Measurements from ENCODE around the gene ANKLE1. TPM values are rescaled to one million over a fixed set of nuclear protein-coding genes. Genes with fewer than 3 reads are reported as not detected.
A peak's percentile ranks its signal among the peaks of the same experiment; 100 is the strongest.

Gene ANKLE1
- total RNA-seq, 1 experiment from 2014 or later: 16.5 TPM

DNA sequence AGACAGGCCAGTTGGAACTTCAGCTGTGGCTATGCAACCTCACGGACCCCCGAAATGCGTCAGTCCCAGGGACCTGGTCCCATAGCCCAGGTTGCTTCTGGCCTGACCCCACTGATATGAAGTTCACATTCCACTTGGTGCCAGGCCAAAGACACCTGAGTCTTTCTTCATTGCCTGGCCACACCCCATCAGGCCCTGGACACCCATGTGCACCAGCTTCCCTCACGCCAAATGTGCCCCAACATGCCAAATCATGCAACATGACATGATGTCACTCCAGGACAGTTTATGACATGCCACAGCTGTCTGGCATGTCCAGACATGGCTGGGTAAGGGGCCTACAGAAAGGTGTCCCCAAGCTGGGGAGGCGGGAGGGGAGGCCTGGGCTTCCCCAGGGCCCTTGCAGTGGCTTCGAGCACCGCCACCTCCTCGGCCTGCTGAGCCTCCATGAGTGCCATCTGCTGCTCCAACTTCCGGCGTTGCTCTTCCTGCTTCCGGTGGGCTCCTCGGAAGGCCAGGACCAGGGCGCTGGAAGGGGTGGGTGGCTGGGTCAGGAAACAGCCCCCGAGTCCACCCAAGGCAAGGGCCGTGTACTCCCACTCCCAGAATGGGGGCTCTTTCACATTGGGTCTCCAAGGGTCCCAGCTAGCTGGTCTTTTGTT lies 31.7 kb upstream of the ANKLE1 start:
- no peaks in the 10 kb centered on the region for H3K79me1 ChIP-seq (ENCODE audit: insufficient read depth, low read depth, low read length, poor library complexity, severe bottlenecking)
- no peak overlapping the region for H2AK5ac ChIP-seq (ENCODE audit: insufficient read length, low read length)
- peaks cover 4% of the 10 kb centered on the region; the same call in 1 of the 2 replicates for H3K4me1 ChIP-seq (ENCODE audit: insufficient read depth, low read length)
- H2BK15ac ChIP-seq (ENCODE audit: low read depth, low read length): no peak overlapping the region
- Mint-ChIP-seq H3K4me1 (peaks cover 24 to 34% of the 10 kb centered on the region in 2 experiments), H3K9me3 (peaks cover 0 to 3% of the 10 kb centered on the region in 2 experiments; a peak in 1 of 5 replicates), H3K4me3 (no peak overlapping the region), H3K36me3 (ENCODE audit: insufficient read depth in 1 of 3, low read depth in 3 of 3) (peaks cover 0 to 7% (median 2%) of the 10 kb centered on the region in 3 experiments; a peak in 5 of 7 replicates), H3K27ac (peak overlapping the region; percentile 19 to 55 (median 36); a peak in 2 of 7 replicates), H3K27me3 (ENCODE audit: low read depth) (no peaks in the 10 kb centered on the region)
- H3K23ac ChIP-seq (ENCODE audit: insufficient read length, low read depth, low read length): no peak overlapping the region
- no peak overlapping the region for H2AFZ ChIP-seq (ENCODE audit: low read length)
- H2BK5ac ChIP-seq (ENCODE audit: insufficient read length, low read length): no peak overlapping the region
- H4K5ac ChIP-seq (ENCODE audit: insufficient read length, low read depth, low read length): no peak overlapping the region
- no peaks in the 10 kb centered on the region for H3K79me2 ChIP-seq (ENCODE audit: insufficient read depth, low read length)
- TF ChIP-seq, protein P1, sequence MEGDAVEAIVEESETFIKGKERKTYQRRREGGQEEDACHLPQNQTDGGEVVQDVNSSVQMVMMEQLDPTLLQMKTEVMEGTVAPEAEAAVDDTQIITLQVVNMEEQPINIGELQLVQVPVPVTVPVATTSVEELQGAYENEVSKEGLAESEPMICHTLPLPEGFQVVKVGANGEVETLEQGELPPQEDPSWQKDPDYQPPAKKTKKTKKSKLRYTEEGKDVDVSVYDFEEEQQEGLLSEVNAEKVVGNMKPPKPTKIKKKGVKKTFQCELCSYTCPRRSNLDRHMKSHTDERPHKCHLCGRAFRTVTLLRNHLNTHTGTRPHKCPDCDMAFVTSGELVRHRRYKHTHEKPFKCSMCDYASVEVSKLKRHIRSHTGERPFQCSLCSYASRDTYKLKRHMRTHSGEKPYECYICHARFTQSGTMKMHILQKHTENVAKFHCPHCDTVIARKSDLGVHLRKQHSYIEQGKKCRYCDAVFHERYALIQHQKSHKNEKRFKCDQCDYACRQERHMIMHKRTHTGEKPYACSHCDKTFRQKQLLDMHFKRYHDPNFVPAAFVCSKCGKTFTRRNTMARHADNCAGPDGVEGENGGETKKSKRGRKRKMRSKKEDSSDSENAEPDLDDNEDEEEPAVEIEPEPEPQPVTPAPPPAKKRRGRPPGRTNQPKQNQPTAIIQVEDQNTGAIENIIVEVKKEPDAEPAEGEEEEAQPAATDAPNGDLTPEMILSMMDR (conservative IDR thresholded peaks at IDR 0.05): no peak
- H4K91ac ChIP-seq (ENCODE audit: insufficient read length, low read depth, low read length): no peak overlapping the region
- no peak overlapping the region for H2BK20ac ChIP-seq (ENCODE audit: low read depth, low read length, poor library complexity, severe bottlenecking)
- peaks cover 7% of the 10 kb centered on the region for H3K23me2 ChIP-seq (ENCODE audit: insufficient read length, low read depth, low read length, poor library complexity, severe bottlenecking)
- no peak overlapping the region for H4K8ac ChIP-seq (replicated peaks; ENCODE audit: insufficient read length, low read depth, low read length)
- H4K20me1 ChIP-seq (ENCODE audit: control insufficient read depth, insufficient read depth, insufficient read length): no peaks in the 10 kb centered on the region
- DNase-seq: no peak
- H3K27ac ChIP-seq (ENCODE audit: insufficient read length, low read depth, low read length): no peak overlapping the region
- WGBS (ENCODE audit: extremely low coverage, insufficient read length, low lambda C conversion rate): no CpG with 5 or more reads among the region's 15 CpGs
- H3K4me2 ChIP-seq (ENCODE audit: insufficient read depth, insufficient read length, low read length): no peak overlapping the region
- H3K56ac ChIP-seq (ENCODE audit: insufficient read length, low read depth, low read length): no peak overlapping the region
- H3K27me3 ChIP-seq (ENCODE audit: insufficient read depth, low read length): no peaks in the 10 kb centered on the region
- no peaks in the 10 kb centered on the region for H3K9me3 ChIP-seq (ENCODE audit: control insufficient read depth, low read depth, low read length)
- H3T11ph ChIP-seq (ENCODE audit: low read length): no peak overlapping the region
- no peak overlapping the region for H3K9ac ChIP-seq (ENCODE audit: extremely low read depth, insufficient read length, low read length)
- no peak overlapping the region for H2BK12ac ChIP-seq (ENCODE audit: insufficient read length, low read depth, low read length)
- H2BK120ac ChIP-seq (ENCODE audit: low read depth, low read length, poor library complexity, severe bottlenecking): no peak overlapping the region
- H3K18ac ChIP-seq (ENCODE audit: insufficient read length, low read depth, low read length): no peak overlapping the region
- no peak overlapping the region for H3K4ac ChIP-seq (ENCODE audit: low read depth, low read length)
- H3K14ac ChIP-seq (ENCODE audit: insufficient read depth, low read length): no peak overlapping the region

All from H9 (cell line).